ENCODE data around the gene AKAP13.
A peak's percentile ranks its signal among the peaks of the same experiment; 100 is the strongest.

Gene AKAP13

GRCh38 chr15:85689729-85690128, 309.3 kb downstream of the AKAP13 start:
- peak; percentile 63 for DNase-seq

- peak; percentile 73 for DNase-seq
Observed at GRCh38 chr15:85690561-85691231, 310.3 kb downstream of the AKAP13 start.

GRCh38 chr15:85691350-85692240, 311.2 kb downstream of the AKAP13 start:
- DNase-seq: peak; percentile 47

GRCh38 chr15:85692321-85692720, 311.9 kb downstream of the AKAP13 start:
- no peak for DNase-seq

- DNase-seq: peak; percentile 32
Observed at GRCh38 chr15:85692873-85693272, 312.5 kb downstream of the AKAP13 start.

- no peak for DNase-seq
Observed at GRCh38 chr15:85693277-85693676, 312.9 kb downstream of the AKAP13 start.

- no peak for DNase-seq
Observed at GRCh38 chr15:85694091-85694490, 313.7 kb downstream of the AKAP13 start.

- DNase-seq: no peak
Observed at GRCh38 chr15:85700767-85701166, 320.4 kb downstream of the AKAP13 start.

- no peak for DNase-seq
Observed at GRCh38 chr15:85702321-85703101, 322.1 kb downstream of the AKAP13 start.

- peak; percentile 49 for DNase-seq
Observed at GRCh38 chr15:85704066-85704465, 323.7 kb downstream of the AKAP13 start.

- DNase-seq: no peak
Observed at GRCh38 chr15:85704720-85705429, 324.5 kb downstream of the AKAP13 start.

GRCh38 chr15:85706779-85707518, 326.5 kb downstream of the AKAP13 start:
- peak; percentile 51 for DNase-seq

- no peak for DNase-seq
Observed at GRCh38 chr15:85707519-85708338, 327.3 kb downstream of the AKAP13 start.

GRCh38 chr15:85708402-85708941, 328.1 kb downstream of the AKAP13 start:
- DNase-seq: no peak

- DNase-seq: no peak
Observed at GRCh38 chr15:85709250-85709649, 328.8 kb downstream of the AKAP13 start.

GRCh38 chr15:85710340-85710842, 330.0 kb downstream of the AKAP13 start:
- DNase-seq: peak; percentile 72

- no peak for DNase-seq
Observed at GRCh38 chr15:85711580-85712192, 331.3 kb downstream of the AKAP13 start.

GRCh38 chr15:85716261-85716660, 335.9 kb downstream of the AKAP13 start:
- no peak for DNase-seq

GRCh38 chr15:85717212-85717611, 336.8 kb downstream of the AKAP13 start:
- no peak for DNase-seq
